ENCODE measurements around the gene SNUPN.

GRCh38 chr15:75578948-75579920 is 46.3 kb downstream of the SNUPN start, which contains the start of gene PTPN9:
- TF ChIP-seq YY1 (IDR thresholded peaks at IDR 0.05; ENCODE audit: insufficient read depth, insufficient read length) (no peak), SUZ12 (IDR thresholded peaks at IDR 0.05; ENCODE audit: extremely low read depth, insufficient read depth, insufficient read length) (no peak), ZNF274 (IDR thresholded peaks at IDR 0.05; ENCODE audit: low read depth, low read length) (no peak)
